ENCODE results near the gene LAPTM5.

The LAPTM5 gene

GRCh38 chr1:30712583-30712982, 45.0 kb downstream of the LAPTM5 start:
- DNase-seq = no peak

GRCh38 chr1:30710407-30710806, 47.2 kb downstream of the LAPTM5 start:
- DNase-seq = no peak

GRCh38 chr1:30708361-30708728, 49.2 kb downstream of the LAPTM5 start:
- no peak for DNase-seq

- peak; percentile 66 for DNase-seq
Observed at GRCh38 chr1:30707412-30708360, 49.9 kb downstream of the LAPTM5 start.

- DNase-seq = no peak
Observed at GRCh38 chr1:30706528-30706927, 51.0 kb downstream of the LAPTM5 start.

- no peak for DNase-seq
Observed at GRCh38 chr1:30705698-30706097, 51.9 kb downstream of the LAPTM5 start.

- no peak for DNase-seq
Observed at GRCh38 chr1:30704765-30705509, 52.6 kb downstream of the LAPTM5 start.

- no peak for DNase-seq
Observed at GRCh38 chr1:30704271-30704670, 53.3 kb downstream of the LAPTM5 start.

- no peak for DNase-seq
Observed at GRCh38 chr1:30702823-30703222, 54.8 kb downstream of the LAPTM5 start.

- no peak for DNase-seq
Observed at GRCh38 chr1:30701258-30701633, 56.3 kb downstream of the LAPTM5 start.

- no peak for DNase-seq
Observed at GRCh38 chr1:30700528-30701257, 56.9 kb downstream of the LAPTM5 start.

GRCh38 chr1:30699762-30700161, 57.8 kb downstream of the LAPTM5 start:
- no peak for DNase-seq

- no peak for DNase-seq
Observed at GRCh38 chr1:30698401-30698981, 59.1 kb downstream of the LAPTM5 start.

- no peak for DNase-seq
Observed at GRCh38 chr1:30697571-30698376, 59.8 kb downstream of the LAPTM5 start.

- DNase-seq = no peak
Observed at GRCh38 chr1:30696831-30697230, 60.7 kb downstream of the LAPTM5 start.

GRCh38 chr1:30695439-30695841, 62.1 kb downstream of the LAPTM5 start:
- DNase-seq = no peak

GRCh38 chr1:30694280-30695175, 63.0 kb downstream of the LAPTM5 start:
- no peak for DNase-seq

GRCh38 chr1:30693822-30694221, 63.8 kb downstream of the LAPTM5 start:
- no peak for DNase-seq

- no peak for DNase-seq
Observed at GRCh38 chr1:30693366-30693765, 64.2 kb downstream of the LAPTM5 start.

- no peak for DNase-seq
Observed at GRCh38 chr1:30692948-30693301, 64.6 kb downstream of the LAPTM5 start.
